ENCODE results near the gene CFB. TPM values are rescaled to one million over a fixed set of nuclear protein-coding genes. Genes with fewer than 3 reads are reported as not detected.

Gene CFB
- total RNA-seq, 4 donors from 2014 or later, result 15.7 to 66.5 (median 26.2) TPM

DNA sequence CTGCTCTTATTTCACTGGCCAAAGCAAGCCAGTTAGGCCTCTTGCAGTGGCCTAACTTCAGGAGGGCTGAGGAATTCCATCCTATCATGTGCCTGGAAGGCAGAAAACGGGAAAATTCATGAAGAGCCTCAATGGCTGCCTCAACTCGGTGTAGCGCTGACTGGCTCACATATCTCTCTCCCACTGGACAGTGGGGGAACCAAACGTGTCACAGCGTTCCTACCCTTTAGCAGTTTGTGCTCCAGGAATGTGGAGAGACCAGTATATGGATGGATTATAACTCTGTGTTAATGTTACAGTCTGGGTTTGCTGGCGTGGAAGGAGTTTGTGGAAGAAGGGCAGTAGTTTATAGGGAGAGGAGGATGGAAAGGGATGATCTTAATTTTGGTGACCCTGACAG, 30.1 kb upstream of the CFB start:
- no peak overlapping the region for H3K4me3 ChIP-seq
- H3K4me1 ChIP-seq, result peaks cover 0 to 4% (median 0%) of the 10 kb centered on the region in 4 donors
- H3K27me3 ChIP-seq, result no peaks in the 10 kb centered on the region
- no peaks in the 10 kb centered on the region for H3K9me3 ChIP-seq
- DNase-seq (ENCODE audit: low spot score in 2 of 2), result no peak
- TF ChIP-seq POLR2A (IDR thresholded peaks at IDR 0.05), result no peak
- TF ChIP-seq, protein P1, sequence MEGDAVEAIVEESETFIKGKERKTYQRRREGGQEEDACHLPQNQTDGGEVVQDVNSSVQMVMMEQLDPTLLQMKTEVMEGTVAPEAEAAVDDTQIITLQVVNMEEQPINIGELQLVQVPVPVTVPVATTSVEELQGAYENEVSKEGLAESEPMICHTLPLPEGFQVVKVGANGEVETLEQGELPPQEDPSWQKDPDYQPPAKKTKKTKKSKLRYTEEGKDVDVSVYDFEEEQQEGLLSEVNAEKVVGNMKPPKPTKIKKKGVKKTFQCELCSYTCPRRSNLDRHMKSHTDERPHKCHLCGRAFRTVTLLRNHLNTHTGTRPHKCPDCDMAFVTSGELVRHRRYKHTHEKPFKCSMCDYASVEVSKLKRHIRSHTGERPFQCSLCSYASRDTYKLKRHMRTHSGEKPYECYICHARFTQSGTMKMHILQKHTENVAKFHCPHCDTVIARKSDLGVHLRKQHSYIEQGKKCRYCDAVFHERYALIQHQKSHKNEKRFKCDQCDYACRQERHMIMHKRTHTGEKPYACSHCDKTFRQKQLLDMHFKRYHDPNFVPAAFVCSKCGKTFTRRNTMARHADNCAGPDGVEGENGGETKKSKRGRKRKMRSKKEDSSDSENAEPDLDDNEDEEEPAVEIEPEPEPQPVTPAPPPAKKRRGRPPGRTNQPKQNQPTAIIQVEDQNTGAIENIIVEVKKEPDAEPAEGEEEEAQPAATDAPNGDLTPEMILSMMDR (IDR thresholded peaks at IDR 0.05), result no peak
- TF ChIP-seq EP300 (IDR thresholded peaks at IDR 0.05), result no peak
- no peaks in the 10 kb centered on the region for H3K36me3 ChIP-seq
- H3K27ac ChIP-seq, result no peak overlapping the region
- WGBS, 2 donors, result 77 to 86% methylated on average over 6 of the region's 6 CpGs

DNA sequence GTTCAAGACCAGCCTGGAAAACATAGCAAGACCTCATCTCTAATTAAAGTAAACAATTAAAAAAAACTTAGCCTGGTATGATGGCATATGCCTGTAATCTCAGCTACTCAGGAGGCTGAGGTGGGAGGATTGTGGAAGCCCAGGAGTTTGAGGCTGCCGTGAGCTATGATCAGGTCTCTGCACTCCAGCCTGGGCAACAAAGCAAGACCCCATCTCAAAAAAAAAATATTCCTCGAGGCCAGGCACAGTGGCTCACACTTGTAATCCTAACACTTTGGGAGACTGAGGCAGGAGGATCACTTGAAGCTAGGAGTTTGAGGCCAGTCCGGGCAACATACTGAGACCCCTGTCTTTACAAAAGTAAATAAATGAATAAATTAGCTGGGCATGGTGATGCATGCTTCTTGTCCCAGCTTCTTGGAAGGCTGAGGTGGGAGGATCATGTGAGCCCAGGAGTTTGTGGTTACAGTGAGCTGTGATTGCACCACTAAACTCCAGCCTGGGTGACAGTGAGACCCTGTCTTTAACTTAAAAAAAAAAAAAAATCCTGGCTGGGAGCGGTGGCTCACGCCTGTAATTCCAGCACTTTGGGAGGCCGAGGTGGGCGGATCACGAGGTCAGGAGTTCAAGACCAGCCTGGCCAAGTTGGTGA, 27.7 kb upstream of the CFB start:
- WGBS, 2 donors, result 80 to 86% methylated on average over 8 of the region's 8 CpGs
- TF ChIP-seq, protein P1 (IDR thresholded peaks at IDR 0.05), result no peak
- TF ChIP-seq EP300 (IDR thresholded peaks at IDR 0.05) (no peak), POLR2A (IDR thresholded peaks at IDR 0.05) (no peak)
- Histone ChIP-seq H3K27me3 (no peaks in the 10 kb centered on the region), H3K4me3 (no peak overlapping the region), H3K36me3 (no peaks in the 10 kb centered on the region), H3K4me1 (no peaks in the 10 kb centered on the region), H3K27ac (no peak overlapping the region), H3K9me3 (no peaks in the 10 kb centered on the region)
- no peak for DNase-seq (ENCODE audit: low spot score in 2 of 2)

DNA sequence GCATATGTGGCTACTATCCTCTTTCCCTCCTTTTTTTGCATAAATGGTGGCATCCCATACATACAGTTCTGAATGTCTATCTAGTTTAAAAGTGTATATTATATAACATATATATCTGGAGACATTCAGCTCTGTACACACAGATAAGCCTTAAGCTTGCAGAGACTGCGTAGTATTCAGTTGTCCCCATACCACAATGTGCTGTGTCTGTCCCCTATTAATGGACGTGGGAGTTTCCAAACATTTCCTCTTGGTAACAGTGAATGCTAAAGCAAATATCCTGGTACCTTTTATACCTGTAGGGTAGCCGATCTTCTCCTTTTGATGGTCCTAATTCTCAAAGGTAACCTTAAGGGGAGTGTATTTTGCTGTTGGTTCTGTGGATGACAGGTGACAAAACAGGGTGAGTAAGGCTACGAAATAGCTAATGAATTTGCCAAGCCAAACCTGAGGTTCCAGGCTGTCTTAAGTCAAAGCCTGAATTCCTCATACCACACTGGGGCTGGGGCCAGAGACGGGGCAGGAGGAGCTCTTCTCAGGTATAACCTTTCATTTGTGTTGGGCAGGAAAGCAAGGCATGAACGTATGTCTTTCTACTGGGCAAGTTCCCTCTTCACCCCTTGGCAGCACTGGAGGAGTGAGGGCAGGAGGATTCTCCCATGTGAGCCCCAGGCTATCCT, 26.1 kb upstream of the CFB start:
- 79 to 84% methylated on average over 6 of the region's 6 CpGs for WGBS, 2 donors
- Histone ChIP-seq H3K4me1 (no peaks in the 10 kb centered on the region), H3K4me3 (no peak overlapping the region)

DNA sequence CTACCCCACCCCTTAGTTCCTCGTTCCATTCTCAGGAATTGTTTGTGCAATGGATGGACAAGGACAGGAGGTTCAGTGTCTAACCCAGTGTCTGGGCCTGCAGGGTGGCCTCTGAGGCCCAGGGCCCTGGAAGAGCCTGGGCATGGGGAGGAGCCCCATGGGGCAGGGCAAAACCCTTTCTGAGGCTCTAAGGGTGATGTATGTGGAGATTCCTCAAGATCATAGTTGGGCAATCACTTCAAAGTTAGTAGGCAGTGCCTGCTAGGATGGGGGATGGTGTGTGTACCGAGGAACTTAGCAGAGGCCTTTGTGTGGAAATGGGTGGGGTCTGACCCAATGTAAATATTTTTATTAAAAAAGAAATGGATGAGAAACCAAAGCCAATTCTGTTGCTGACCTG, 25.1 kb upstream of the CFB start:
- no peak overlapping the region for H3K27ac ChIP-seq
- no peaks in the 10 kb centered on the region for H3K36me3 ChIP-seq
- no peak for DNase-seq (ENCODE audit: low spot score in 2 of 2)
- H3K4me1 ChIP-seq, result no peaks in the 10 kb centered on the region
- no peaks in the 10 kb centered on the region for H3K27me3 ChIP-seq
- no peak overlapping the region for H3K4me3 ChIP-seq
- TF ChIP-seq POLR2A (IDR thresholded peaks at IDR 0.05), result no peak
- TF ChIP-seq EP300 (IDR thresholded peaks at IDR 0.05), result no peak
- TF ChIP-seq, protein P1 (IDR thresholded peaks at IDR 0.05), result no peak
- WGBS, 2 donors, result 56 to 60% methylated on average over 2 of the region's 2 CpGs
- H3K9me3 ChIP-seq, result no peaks in the 10 kb centered on the region

More for the DNA sequence above, 26.1 kb upstream of the CFB start:
- H3K27me3 ChIP-seq, result no peaks in the 10 kb centered on the region
- no peaks in the 10 kb centered on the region for H3K9me3 ChIP-seq
- TF ChIP-seq POLR2A (IDR thresholded peaks at IDR 0.05), result no peak
- TF ChIP-seq EP300 (IDR thresholded peaks at IDR 0.05), result no peak
- TF ChIP-seq, protein P1 (IDR thresholded peaks at IDR 0.05), result no peak
- no peak for DNase-seq (ENCODE audit: low spot score in 2 of 2)
- no peaks in the 10 kb centered on the region for H3K36me3 ChIP-seq
- no peak overlapping the region for H3K27ac ChIP-seq

DNA sequence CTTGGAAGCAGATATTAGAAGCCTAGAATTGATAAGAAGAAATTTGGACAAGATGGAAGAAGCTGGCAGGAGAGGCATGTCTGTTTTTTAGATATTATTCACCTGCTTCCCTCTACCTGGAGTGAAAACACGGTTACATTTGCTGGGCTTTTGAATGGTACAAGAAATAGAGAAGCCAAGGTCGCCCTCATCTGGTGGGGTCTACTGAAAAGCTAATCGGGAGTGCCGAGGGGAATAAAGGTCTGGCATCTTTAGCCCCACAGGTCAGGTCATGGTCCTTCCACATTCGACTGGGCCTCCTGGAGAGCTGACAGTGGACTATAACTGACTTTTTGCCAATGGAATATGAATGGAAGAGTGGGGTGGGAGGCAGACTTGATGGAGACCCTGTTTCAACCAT, 23.0 kb upstream of the CFB start:
- TF ChIP-seq, protein P1 (IDR thresholded peaks at IDR 0.05), result no peak
- TF ChIP-seq POLR2A (IDR thresholded peaks at IDR 0.05) (no peak), EP300 (IDR thresholded peaks at IDR 0.05) (no peak)
- Histone ChIP-seq H3K27me3 (no peaks in the 10 kb centered on the region), H3K36me3 (no peaks in the 10 kb centered on the region), H3K27ac (no peak overlapping the region), H3K4me3 (no peak overlapping the region), H3K4me1 (no peaks in the 10 kb centered on the region), H3K9me3 (no peaks in the 10 kb centered on the region)
- WGBS, 2 donors, result 6 to 18% methylated on average over 5 of the region's 5 CpGs
- DNase-seq (ENCODE audit: low spot score in 2 of 2), result no peak
